ENCODE results near the gene SPEG. TPM values are rescaled to one million over a fixed set of nuclear protein-coding genes. Genes with fewer than 3 reads are reported as not detected.

Gene SPEG
- total RNA-seq, 1 experiment from 2014 or later = 12.6 TPM

- H3K4me3 ChIP-seq = no peak overlapping the region
- no peaks in the 10 kb centered on the region for H3K27me3 ChIP-seq
- no peaks in the 10 kb centered on the region for H3K9me3 ChIP-seq
- no peaks in the 10 kb centered on the region for H3K36me3 ChIP-seq
- DNase-seq = peak; percentile 55
These were observed 776 bp upstream of the SPEG start for GRCh38 chr2:219433666-219434467.

GRCh38 chr2:219434468-219434717 lies 250 bp upstream of the SPEG start:
- Histone ChIP-seq H3K36me3 (no peaks in the 10 kb centered on the region), H3K4me3 (no peak overlapping the region), H3K9me3 (no peaks in the 10 kb centered on the region), H3K27me3 (no peaks in the 10 kb centered on the region)
- DNase-seq = no peak

GRCh38 chr2:219435701-219436100 lies 1.1 kb downstream of the SPEG start:
- no peaks in the 10 kb centered on the region for H3K27me3 ChIP-seq
- H3K4me3 ChIP-seq = no peak overlapping the region
- DNase-seq = no peak
- H3K9me3 ChIP-seq = no peaks in the 10 kb centered on the region
- no peaks in the 10 kb centered on the region for H3K36me3 ChIP-seq

- H3K9me3 ChIP-seq = no peaks in the 10 kb centered on the region
- no peak for DNase-seq
- H3K36me3 ChIP-seq = no peaks in the 10 kb centered on the region
- no peak overlapping the region for H3K4me3 ChIP-seq
- no peaks in the 10 kb centered on the region for H3K27me3 ChIP-seq
These were observed 1.8 kb downstream of the SPEG start for GRCh38 chr2:219436491-219436890.

GRCh38 chr2:219437141-219437540 lies 2.5 kb downstream of the SPEG start:
- Histone ChIP-seq H3K4me3 (no peak overlapping the region), H3K9me3 (no peaks in the 10 kb centered on the region), H3K27me3 (no peaks in the 10 kb centered on the region), H3K36me3 (no peaks in the 10 kb centered on the region)
- DNase-seq = no peak

GRCh38 chr2:219437690-219438206 lies 3.1 kb downstream of the SPEG start:
- Histone ChIP-seq H3K9me3 (no peaks in the 10 kb centered on the region), H3K36me3 (no peaks in the 10 kb centered on the region), H3K4me3 (no peak overlapping the region), H3K27me3 (no peaks in the 10 kb centered on the region)
- DNase-seq = peak; percentile 84

GRCh38 chr2:219438453-219438852 lies 3.8 kb downstream of the SPEG start:
- Histone ChIP-seq H3K9me3 (no peaks in the 10 kb centered on the region), H3K27me3 (no peaks in the 10 kb centered on the region), H3K4me3 (no peak overlapping the region), H3K36me3 (no peaks in the 10 kb centered on the region; the same call in 1 of the 2 replicates)
- no peak for DNase-seq

GRCh38 chr2:219439506-219439905 lies 4.9 kb downstream of the SPEG start:
- Histone ChIP-seq H3K36me3 (no peaks in the 10 kb centered on the region; the same call in 1 of the 2 replicates), H3K9me3 (no peaks in the 10 kb centered on the region), H3K27me3 (no peaks in the 10 kb centered on the region), H3K4me3 (no peak overlapping the region)
- no peak for DNase-seq

GRCh38 chr2:219440388-219441256 lies 6.0 kb downstream of the SPEG start:
- Histone ChIP-seq H3K9me3 (no peaks in the 10 kb centered on the region), H3K27me3 (no peaks in the 10 kb centered on the region), H3K4me3 (peak overlapping the region; percentile 50; the same call in 1 of the 2 replicates), H3K36me3 (no peaks in the 10 kb centered on the region; the same call in 1 of the 2 replicates)
- no peak for DNase-seq

GRCh38 chr2:219441451-219442255 lies 7.0 kb downstream of the SPEG start:
- peak; percentile 86 for DNase-seq
- peak overlapping the region; percentile 50 for H3K4me3 ChIP-seq
- no peaks in the 10 kb centered on the region for H3K27me3 ChIP-seq
- no peaks in the 10 kb centered on the region; the same call in 1 of the 2 replicates for H3K36me3 ChIP-seq
- no peaks in the 10 kb centered on the region for H3K9me3 ChIP-seq

- no peak for DNase-seq
- Histone ChIP-seq H3K36me3 (no peaks in the 10 kb centered on the region; the same call in 1 of the 2 replicates), H3K9me3 (no peaks in the 10 kb centered on the region), H3K27me3 (no peaks in the 10 kb centered on the region), H3K4me3 (peak overlapping the region; percentile 50)
These were observed 7.8 kb downstream of the SPEG start for GRCh38 chr2:219442256-219443015.

GRCh38 chr2:219443016-219443696 lies 8.5 kb downstream of the SPEG start:
- Histone ChIP-seq H3K27me3 (no peaks in the 10 kb centered on the region), H3K9me3 (no peaks in the 10 kb centered on the region), H3K4me3 (peak overlapping the region; percentile 50), H3K36me3 (no peaks in the 10 kb centered on the region; the same call in 1 of the 2 replicates)
- no peak for DNase-seq

- no peak for DNase-seq
- no peaks in the 10 kb centered on the region for H3K9me3 ChIP-seq
- no peak overlapping the region for H3K4me3 ChIP-seq
- H3K27me3 ChIP-seq = no peaks in the 10 kb centered on the region
- H3K36me3 ChIP-seq = no peaks in the 10 kb centered on the region; the same call in 1 of the 2 replicates
These were observed 9.0 kb downstream of the SPEG start for GRCh38 chr2:219443697-219444023.

- H3K9me3 ChIP-seq = no peaks in the 10 kb centered on the region
- peaks cover 4% of the 10 kb centered on the region for H3K36me3 ChIP-seq
These were observed 10.0 kb downstream of the SPEG start for GRCh38 chr2:219444566-219445091.

GRCh38 chr2:219445220-219445640 lies 10.6 kb downstream of the SPEG start:
- Histone ChIP-seq H3K36me3 (peaks cover 6% of the 10 kb centered on the region), H3K27me3 (no peaks in the 10 kb centered on the region), H3K4me3 (no peak overlapping the region), H3K9me3 (no peaks in the 10 kb centered on the region)
- no peak for DNase-seq

More at GRCh38 chr2:219444566-219445091, 10.0 kb downstream of the SPEG start:
- H3K27me3 ChIP-seq = no peaks in the 10 kb centered on the region
- no peak overlapping the region for H3K4me3 ChIP-seq
- no peak for DNase-seq
